ENCODE results near the gene BRME1.

DNA sequence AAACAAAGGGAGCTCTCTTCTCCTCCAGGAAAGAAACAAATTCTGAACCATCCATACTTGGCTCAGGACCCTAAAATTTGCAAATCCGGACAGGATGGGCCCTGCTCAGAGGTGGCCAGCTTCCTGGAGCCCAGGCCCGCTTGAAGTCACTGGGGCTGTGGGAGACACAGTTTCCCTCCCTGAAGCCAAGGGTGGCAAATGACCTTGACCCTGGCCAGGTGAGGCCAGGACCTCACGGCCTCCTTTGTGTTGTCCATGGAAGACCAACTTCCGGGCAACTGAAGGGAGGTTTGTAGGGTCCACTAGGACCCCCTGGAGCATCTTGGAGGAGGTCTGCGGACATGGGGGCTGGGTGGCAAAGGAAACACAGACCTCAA lies 23.5 kb downstream of the BRME1 start:
- TF ChIP-seq, protein P1, sequence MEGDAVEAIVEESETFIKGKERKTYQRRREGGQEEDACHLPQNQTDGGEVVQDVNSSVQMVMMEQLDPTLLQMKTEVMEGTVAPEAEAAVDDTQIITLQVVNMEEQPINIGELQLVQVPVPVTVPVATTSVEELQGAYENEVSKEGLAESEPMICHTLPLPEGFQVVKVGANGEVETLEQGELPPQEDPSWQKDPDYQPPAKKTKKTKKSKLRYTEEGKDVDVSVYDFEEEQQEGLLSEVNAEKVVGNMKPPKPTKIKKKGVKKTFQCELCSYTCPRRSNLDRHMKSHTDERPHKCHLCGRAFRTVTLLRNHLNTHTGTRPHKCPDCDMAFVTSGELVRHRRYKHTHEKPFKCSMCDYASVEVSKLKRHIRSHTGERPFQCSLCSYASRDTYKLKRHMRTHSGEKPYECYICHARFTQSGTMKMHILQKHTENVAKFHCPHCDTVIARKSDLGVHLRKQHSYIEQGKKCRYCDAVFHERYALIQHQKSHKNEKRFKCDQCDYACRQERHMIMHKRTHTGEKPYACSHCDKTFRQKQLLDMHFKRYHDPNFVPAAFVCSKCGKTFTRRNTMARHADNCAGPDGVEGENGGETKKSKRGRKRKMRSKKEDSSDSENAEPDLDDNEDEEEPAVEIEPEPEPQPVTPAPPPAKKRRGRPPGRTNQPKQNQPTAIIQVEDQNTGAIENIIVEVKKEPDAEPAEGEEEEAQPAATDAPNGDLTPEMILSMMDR (IDR thresholded peaks at IDR 0.05; ENCODE audit: low read depth, low read length, poor library complexity, severe bottlenecking) = no peak
- TF ChIP-seq EZH2phosphoT487 (IDR thresholded peaks at IDR 0.05; ENCODE audit: borderline replicate concordance, low read length) = no peak

Data from DOHH2 (cell line).